Measurements from ENCODE around the gene BTBD9.

DNA sequence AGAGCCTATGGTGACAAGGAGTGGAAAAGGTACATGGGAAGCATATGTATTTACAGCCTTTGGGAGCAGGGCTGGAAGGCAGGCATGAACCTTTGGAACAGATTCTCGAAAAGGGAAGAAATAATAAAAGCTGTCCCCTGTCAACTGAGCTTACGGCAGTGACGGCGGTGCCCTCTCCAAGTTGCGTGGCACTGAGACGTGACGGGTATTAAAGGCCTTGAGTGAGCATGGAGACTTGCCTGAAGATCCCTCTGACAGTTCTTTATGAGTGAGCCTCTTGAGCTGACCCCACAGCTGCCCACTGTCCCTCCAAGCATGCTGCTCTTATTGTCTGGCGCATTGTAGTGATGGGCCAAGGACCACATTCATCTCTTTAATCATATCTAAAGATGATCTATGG is 431.7 kb downstream of the BTBD9 start:
- TF ChIP-seq PTTG1 (tag; IDR thresholded peaks at IDR 0.05; ENCODE audit: low read depth), result no peak
- TF ChIP-seq, protein P1, sequence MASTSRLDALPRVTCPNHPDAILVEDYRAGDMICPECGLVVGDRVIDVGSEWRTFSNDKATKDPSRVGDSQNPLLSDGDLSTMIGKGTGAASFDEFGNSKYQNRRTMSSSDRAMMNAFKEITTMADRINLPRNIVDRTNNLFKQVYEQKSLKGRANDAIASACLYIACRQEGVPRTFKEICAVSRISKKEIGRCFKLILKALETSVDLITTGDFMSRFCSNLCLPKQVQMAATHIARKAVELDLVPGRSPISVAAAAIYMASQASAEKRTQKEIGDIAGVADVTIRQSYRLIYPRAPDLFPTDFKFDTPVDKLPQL (IDR thresholded peaks at IDR 0.05; ENCODE audit: extremely low read depth, insufficient read length), result no peak
- TF ChIP-seq GABPA (tag; conservative IDR thresholded peaks at IDR 0.05; ENCODE audit: low read depth), result no peak
